ENCODE data around the gene INSM1. TPM values are rescaled to one million over a fixed set of nuclear protein-coding genes. Genes with fewer than 3 reads are reported as not detected.

INSM1 gene
- total RNA-seq, 1 experiment from 2014 or later: 0.14 TPM

- DNase-seq (ENCODE audit: low spot score): no peak
Measured at GRCh38 chr20:20417876-20418676, 50.2 kb downstream of the INSM1 start.
